K562 (cell line): Measurements from ENCODE around the gene ZBTB24. TPM values are rescaled to one million over a fixed set of nuclear protein-coding genes. Genes with fewer than 3 reads are reported as not detected.

Experiments
- ATAC-seq: fragments of 200-7000 bp; cut with Tn5 transposase; 3 replicates; pipeline ENCODE4 v1.9.1; 2020; ENCODE audit warnings: moderate library complexity
- BruUV-seq: library from RNA; stranded (reverse); fragments of 400-500 nt; replicated peaks from 2 replicates; lab custom pipeline; 2021; lab: Mats Ljungman, UMichigan
- CTCF ChIA-PET: fragments of 300-600 bp; formaldehyde crosslinking; extraction: SDS; loops from one replicate; lab custom pipeline; 2021; ENCODE audit warnings: low intra/inter-chr PET ratio; lab: Yijun Ruan, JAX
- POLR2A ChIA-PET: fragments of 300-600, 350-650 bp; sonication (Branson Sonifier 250); formaldehyde crosslinking; extraction: SDS; loops from one replicate; lab custom pipeline; 2021; ENCODE audit warnings: antibody characterized with exemption, inconsistent platforms; lab: Yijun Ruan, JAX
- DNase-seq, 4 experiments: peaks; one replicate each; pipeline versions ENCODE4 v3.0.0 to v3.0.0-alpha.2; 2011 to 2018; ENCODE audit warnings: low spot score in 3 of 4, mixed read lengths in 3 of 4; ENCODE audit errors: extremely low read depth in 1 of 4
- FAIRE-seq: peaks from 2 replicates; lab custom pipeline; 2011; peaks lifted over from hg19 to GRCh38; lab: Jason Lieb, UNC
- H2AFZ ChIP-seq: 2 replicates; pipeline ENCODE4 v1.6.0; 2011; ENCODE audit warnings: low read depth, low read length, control low read depth, inconsistent platforms
- H3K27ac ChIP-seq: fragments of 200-600 bp; 3 replicates; pipeline ENCODE4 v1.8.0; 2011; ENCODE audit warnings: low read depth, mild to moderate bottlenecking, control low read depth, inconsistent platforms, low read length, moderate library complexity, mixed read lengths; ENCODE audit errors: extremely low read depth
- H3K27me3 ChIP-seq, 2 experiments: fragments of 300-600 bp in 1 of 2; 2 replicates in 1 of 2; 3 replicates in 1 of 2; pipeline versions ENCODE4 v1.6.0 to v1.8.0; 2011; ENCODE audit warnings: inconsistent platforms in 2 of 2, low read length in 2 of 2, mild to moderate bottlenecking in 1 of 2, mixed read lengths in 1 of 2, moderate library complexity in 1 of 2; ENCODE audit not compliant: control insufficient read depth in 2 of 2, insufficient read depth in 2 of 2
- H3K36me3 ChIP-seq: fragments of 300-600 bp; 3 replicates; pipeline ENCODE4 v1.8.0; 2011; ENCODE audit warnings: mild to moderate bottlenecking, low read length, inconsistent platforms; ENCODE audit not compliant: control insufficient read depth, insufficient read depth
- H3K4me1 ChIP-seq, 2 experiments: fragments of 200-600 bp in 1 of 2; replicated peaks in 1 of 2; 2 replicates in 1 of 2; 3 replicates in 1 of 2; pipeline versions ENCODE4 v1.5.1 to v1.8.0; 2011; ENCODE audit warnings: inconsistent platforms in 2 of 2, low read length in 2 of 2, mild to moderate bottlenecking in 1 of 2, mixed read lengths in 1 of 2, moderate library complexity in 1 of 2; ENCODE audit not compliant: control insufficient read depth in 2 of 2, insufficient read depth in 2 of 2
- H3K4me2 ChIP-seq: 2 replicates; pipeline ENCODE4 v1.6.1; 2011; ENCODE audit warnings: low read length, control low read depth, inconsistent platforms, mixed read lengths; ENCODE audit not compliant: insufficient read depth
- H3K4me3 ChIP-seq: fragments of 200-600 bp; sonication (generic), shearing (Covaris generic); 2 replicates; pipeline ENCODE4 v1.5.1; 2016; ENCODE audit warnings: control low read depth, inconsistent platforms
- H3K79me2 ChIP-seq: fragments of 200-600 bp; 3 replicates; pipeline ENCODE4 v1.8.0; 2011; ENCODE audit warnings: low read length, inconsistent platforms; ENCODE audit not compliant: control insufficient read depth, insufficient read depth
- H3K9ac ChIP-seq, 2 experiments: 2 replicates each; pipeline versions ENCODE4 v1.6.0 to v1.6.1; 2011; ENCODE audit warnings: low read depth in 2 of 2, low read length in 2 of 2, control low read depth in 1 of 2, inconsistent platforms in 1 of 2, mild to moderate bottlenecking in 1 of 2, mixed read lengths in 1 of 2; ENCODE audit not compliant: insufficient read depth in 1 of 2
- H3K9me1 ChIP-seq: one replicate; pipeline ENCODE4 v1.6.0; 2011; ENCODE audit warnings: inconsistent platforms, mild to moderate bottlenecking, low read length, moderate library complexity; ENCODE audit not compliant: control insufficient read depth, insufficient read depth
- H3K9me3 ChIP-seq: replicated peaks from 2 replicates; pipeline ENCODE4 v1.5.1; 2011; ENCODE audit warnings: low read depth, low read length, inconsistent platforms; ENCODE audit not compliant: control insufficient read depth, insufficient read depth
- H4K20me1 ChIP-seq: replicated peaks from 2 replicates; pipeline ENCODE4 v1.6.1; 2011; ENCODE audit warnings: low read length, inconsistent platforms, mixed read lengths; ENCODE audit not compliant: control insufficient read depth, insufficient read depth
- ERF ChIP-seq: fragments of 450-650 bp; formaldehyde crosslinking; IDR thresholded peaks from 2 replicates; pipeline ENCODE4 v1.4.0; 2020; ENCODE audit warnings: mild to moderate bottlenecking, mixed read lengths
- ETS2 ChIP-seq: IDR thresholded peaks from 2 replicates; pipeline ENCODE4 v1.6.1; 2016; ENCODE audit warnings: borderline replicate concordance, missing genetic modification characterization, mild to moderate bottlenecking, moderate library complexity, missing compliant biosample characterization; ENCODE audit not compliant: poor library complexity, severe bottlenecking
- FOS ChIP-seq: IDR thresholded peaks from 3 replicates; pipeline ENCODE4 v1.6.1; 2011; ENCODE audit not compliant: insufficient read length; ENCODE audit errors: extremely low read depth
- LARP7 ChIP-seq: fragments of 450-650 bp; IDR thresholded peaks from 2 replicates; pipeline ENCODE4 v1.6.1; 2016
- WGBS: fragments of 100-300 bp; shearing (Covaris generic); methylation state at CpG from one replicate; pipeline ENCODE4 v1.1.6; 2016; ENCODE audit warnings: low coverage, mixed read lengths; ENCODE audit not compliant: insufficient coverage; ENCODE audit errors: missing lambda C conversion rate; 5-methylcytosine and 5-hydroxymethylcytosine counted together
- in situ Hi-C: fragments of 300-500 bp; cut with MboI; formaldehyde crosslinking; loops from 4 replicates; pipeline ENCODE4 v1.15.0; 2018; ENCODE audit warnings: inconsistent platforms, mixed read lengths
- intact Hi-C: fragments of 100-400 bp; cut with micrococcal nuclease; formaldehyde crosslinking; loops from 2 replicates; pipeline ENCODE4 v1.14.2; 2022
- polyA plus RNA-seq, 8 experiments: library from polyadenylated mRNA; depleted of rRNA in 4 of 8; stranded (reverse) in 5 of 8; unstranded in 3 of 8; fragments of >200 nt; fragmentation: Nextera tagmentation in 2 of 8; fragmentation: Illumina TruSeq in 1 of 8; extraction: Ambion mirVana in 2 of 8; extraction: Trizol in 1 of 8; gene quantifications; 2 replicates each; pipeline versions ENCODE4 v1.2.1 to v1.2.3, GENCODE V29; 2011 to 2014; ENCODE audit warnings: inconsistent platforms in 1 of 8, missing spikeins in 1 of 8
- total RNA-seq, 7 experiments: library from RNA; depleted of rRNA in 6 of 7; stranded (reverse); fragments of >200 nt in 6 of 7; fragmentation: Illumina TruSeq in 2 of 7; extraction: Trizol in 2 of 7; gene quantifications; 2 replicates each; pipeline versions ENCODE4 v1.2.1 to v1.2.3, GENCODE V29; 2011 to 2021; ENCODE audit warnings: low replicate concordance in 1 of 7
- TF ChIP-seq, protein P1 (sequence below): sonication (generic); formaldehyde crosslinking; IDR thresholded peaks from 2 replicates; pipeline ENCODE4 v1.8.1; 2022; ENCODE audit warnings: missing genetic modification reagents
- TF ChIP-seq, protein P2 (sequence below): fragments of 450-650 bp; formaldehyde crosslinking; IDR thresholded peaks from 2 replicates; pipeline ENCODE4 v1.4.0; 2020; ENCODE audit warnings: mild to moderate bottlenecking, moderate library complexity

Gene ZBTB24
- total and polyA plus RNA-seq, 9 of the 15 experiments (the other 6 are each of a cell fraction or from before 2014, with no cell fraction given), result 2.0 to 16.7 (median 8.3) TPM

DNA sequence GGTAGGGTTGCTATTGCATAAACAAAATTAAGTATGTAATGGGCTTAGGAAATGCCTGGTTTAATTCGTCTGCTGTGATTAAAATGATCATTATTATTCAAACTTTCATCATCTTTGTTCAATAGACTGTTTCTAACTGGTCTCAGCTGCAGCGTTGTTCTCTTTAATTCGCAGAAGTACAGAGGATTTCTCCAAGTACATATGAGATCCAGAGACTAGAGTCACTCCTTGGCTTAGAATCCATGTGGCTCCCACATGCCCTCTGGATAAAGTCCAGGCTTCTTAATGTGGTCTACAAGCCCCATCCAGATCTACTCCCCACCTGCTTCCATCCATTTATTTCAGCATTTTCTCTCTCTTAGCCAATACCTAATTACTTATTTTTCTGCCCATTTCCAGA lies 1.1 kb upstream of the ZBTB24 start:
- ChIA-PET POLR2A (interaction anchor here (1.7 kb wide), 1 partner anchor 23 kb away, joined by 5 read pairs; no protein-coding TSS in a partner anchor), CTCF (no interaction called here)
- peaks cover 21 to 22% of the 10 kb centered on the region in 2 experiments for H3K4me1 ChIP-seq
- no peak overlapping the region for H3K4me3 ChIP-seq
- H3K36me3 ChIP-seq, result peaks cover 23% of the 10 kb centered on the region
- TF ChIP-seq ETS2 (tag) (no peak), ERF (CRISPR knock-in tag) (no peak), FOS (no peak), LARP7 (no peak)
- TF ChIP-seq, protein P1, sequence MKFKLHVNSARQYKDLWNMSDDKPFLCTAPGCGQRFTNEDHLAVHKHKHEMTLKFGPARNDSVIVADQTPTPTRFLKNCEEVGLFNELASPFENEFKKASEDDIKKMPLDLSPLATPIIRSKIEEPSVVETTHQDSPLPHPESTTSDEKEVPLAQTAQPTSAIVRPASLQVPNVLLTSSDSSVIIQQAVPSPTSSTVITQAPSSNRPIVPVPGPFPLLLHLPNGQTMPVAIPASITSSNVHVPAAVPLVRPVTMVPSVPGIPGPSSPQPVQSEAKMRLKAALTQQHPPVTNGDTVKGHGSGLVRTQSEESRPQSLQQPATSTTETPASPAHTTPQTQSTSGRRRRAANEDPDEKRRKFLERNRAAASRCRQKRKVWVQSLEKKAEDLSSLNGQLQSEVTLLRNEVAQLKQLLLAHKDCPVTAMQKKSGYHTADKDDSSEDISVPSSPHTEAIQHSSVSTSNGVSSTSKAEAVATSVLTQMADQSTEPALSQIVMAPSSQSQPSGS (CRISPR knock-in tag), result no peak
- TF ChIP-seq, protein P2, sequence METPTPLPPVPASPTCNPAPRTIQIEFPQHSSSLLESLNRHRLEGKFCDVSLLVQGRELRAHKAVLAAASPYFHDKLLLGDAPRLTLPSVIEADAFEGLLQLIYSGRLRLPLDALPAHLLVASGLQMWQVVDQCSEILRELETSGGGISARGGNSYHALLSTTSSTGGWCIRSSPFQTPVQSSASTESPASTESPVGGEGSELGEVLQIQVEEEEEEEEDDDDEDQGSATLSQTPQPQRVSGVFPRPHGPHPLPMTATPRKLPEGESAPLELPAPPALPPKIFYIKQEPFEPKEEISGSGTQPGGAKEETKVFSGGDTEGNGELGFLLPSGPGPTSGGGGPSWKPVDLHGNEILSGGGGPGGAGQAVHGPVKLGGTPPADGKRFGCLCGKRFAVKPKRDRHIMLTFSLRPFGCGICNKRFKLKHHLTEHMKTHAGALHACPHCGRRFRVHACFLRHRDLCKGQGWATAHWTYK (CRISPR knock-in tag), result no peak
- H3K27me3 ChIP-seq, result no peaks in the 10 kb centered on the region
- no peaks in the 10 kb centered on the region for H3K9me3 ChIP-seq
- ATAC-seq (no peak), DNase-seq (no peak), FAIRE-seq (no peak)
- intact Hi-C loops (no loop called here), in situ Hi-C loops (no loop called here)
- peak overlapping the region; percentile 88 for H3K4me2 ChIP-seq
- H3K9ac ChIP-seq, result no peak overlapping the region
- BruUV-seq, result no TSS peak
- H3K79me2 ChIP-seq, result peaks cover 37% of the 10 kb centered on the region
- peak overlapping the region; percentile 98 for H2AFZ ChIP-seq
- no peak overlapping the region for H3K27ac ChIP-seq
- no peaks in the 10 kb centered on the region for H4K20me1 ChIP-seq
- no peaks in the 10 kb centered on the region for H3K9me1 ChIP-seq
- 37% methylated on average over 3 of the region's 3 CpGs for WGBS
